NCI-H1930 (cell line): ENCODE data around the gene RAET1L.
"Not testable (repeated sequence)": the region's sequence is repeated elsewhere in the genome, so short reads cannot be mapped to it uniquely, and the experiment has no call there.

Experiments used
- DNase-seq, 2 experiments: peaks; one replicate each; lab custom pipeline; 2025; lab: John Stamatoyannopoulos, UW

Gene RAET1L

GRCh38 chr6:150025201-150025917 is at the start of gene RAET1L:
TSS of gene RAET1L (minus strand) at chr6:150025532. CDS start at chr6:150025471, 61 bp downstream.
- DNase-seq = no peak

GRCh38 chr6:150075034-150075421 is 49.7 kb upstream of the RAET1L start:
- no peak for DNase-seq

GRCh38 chr6:150074396-150075033 is 49.2 kb upstream of the RAET1L start:
- DNase-seq = not testable (repeated sequence)

- DNase-seq = no peak
These were observed 46.9 kb upstream of the RAET1L start for GRCh38 chr6:150072201-150072600.

- no peak for DNase-seq
These were observed 45.0 kb upstream of the RAET1L start for GRCh38 chr6:150070236-150070818.

- DNase-seq = peak in 1 of 2 experiments; percentile 71
These were observed 44.4 kb upstream of the RAET1L start for GRCh38 chr6:150069706-150070105.

- peak; percentile 54 to 71 for DNase-seq
These were observed 43.7 kb upstream of the RAET1L start, which contains the start of gene ULBP3 for GRCh38 chr6:150068720-150069648. TSS of gene ULBP3 (minus strand) at chr6:150069121. CDS start at chr6:150069066, 55 bp downstream.

GRCh38 chr6:150068151-150068550 is 42.8 kb upstream of the RAET1L start:
- no peak for DNase-seq

- no peak for DNase-seq
These were observed 39.8 kb upstream of the RAET1L start for GRCh38 chr6:150065083-150065482.

- no peak for DNase-seq
These were observed 38.3 kb upstream of the RAET1L start for GRCh38 chr6:150063640-150064039.

GRCh38 chr6:150059973-150060372 is 34.6 kb upstream of the RAET1L start:
- DNase-seq = not testable (repeated sequence)

- no peak for DNase-seq
These were observed 33.7 kb upstream of the RAET1L start for GRCh38 chr6:150058986-150059385.

- DNase-seq = no peak
These were observed 33.0 kb upstream of the RAET1L start for GRCh38 chr6:150058231-150058792.

- no peak for DNase-seq
These were observed 32.2 kb upstream of the RAET1L start for GRCh38 chr6:150057501-150057951.

- no peak for DNase-seq
These were observed 31.6 kb upstream of the RAET1L start for GRCh38 chr6:150056916-150057315.

GRCh38 chr6:150056156-150056555 is 30.8 kb upstream of the RAET1L start:
- no peak for DNase-seq

- DNase-seq = no peak
These were observed 29.8 kb upstream of the RAET1L start for GRCh38 chr6:150055131-150055530.

- DNase-seq = no peak
These were observed 28.1 kb upstream of the RAET1L start for GRCh38 chr6:150053450-150053849.

- no peak for DNase-seq
These were observed 25.5 kb upstream of the RAET1L start for GRCh38 chr6:150050846-150051245.

- no peak for DNase-seq
These were observed 22.8 kb upstream of the RAET1L start for GRCh38 chr6:150048099-150048498.

GRCh38 chr6:150046943-150047342 is 21.6 kb upstream of the RAET1L start:
- no peak for DNase-seq
